ENCODE data around the gene SIVA1.

GRCh38 chr14:104746934-104747481, 5.9 kb upstream of the SIVA1 start:
- TF ChIP-seq POLR2A (IDR thresholded peaks at IDR 0.05) = no peak
- TF ChIP-seq CTCF (IDR thresholded peaks at IDR 0.05) = no peak

All from right lobe of liver (tissue), 4 donors.